ENCODE measurements around the gene PCDHA6. TPM values are rescaled to one million over a fixed set of nuclear protein-coding genes. Genes with fewer than 3 reads are reported as not detected.

Gene PCDHA6
- polyA plus RNA-seq, 1 of the 3 experiments (the other 2 are of a cell fraction), result 0.02 TPM

- H3K4me2 ChIP-seq, result no peak overlapping the region
- WGBS (ENCODE audit: low lambda C conversion rate), result 83% methylated on average over 5 of the region's 5 CpGs
- H3K79me2 ChIP-seq (ENCODE audit: insufficient read depth), result no peaks in the 10 kb centered on the region
- no peaks in the 10 kb centered on the region for H4K20me1 ChIP-seq (ENCODE audit: insufficient read depth)
- POLR2A ChIA-PET, result no interaction called here
- H3K9ac ChIP-seq, result no peak overlapping the region
- CTCF ChIA-PET, result interaction anchor here (0.9 to 2.0 kb wide), 6 partner anchors 10 to 175 kb away, joined by 3 to 17 read pairs (median 6); partner anchors contain the start of genes PCDHA8 and PCDHAC1
- no peaks in the 10 kb centered on the region for H3K36me3 ChIP-seq (replicated peaks in 1 of 2; ENCODE audit: control insufficient read depth in 1 of 2, insufficient read depth in 2 of 2, low read length in 1 of 2)
- H2AFZ ChIP-seq (ENCODE audit: low read depth), result no peak overlapping the region
- no peaks in the 10 kb centered on the region for H3K9me3 ChIP-seq
- H3K27me3 ChIP-seq (ENCODE audit: insufficient read depth), result no peaks in the 10 kb centered on the region
- no peak overlapping the region for H3K27ac ChIP-seq (ENCODE audit: low read depth in 2 of 2, low read length in 1 of 2)
- TF ChIP-seq TEAD4 (IDR thresholded peaks at IDR 0.05; ENCODE audit: borderline replicate concordance, insufficient read depth) (no peak), EZH2phosphoT487 (IDR thresholded peaks at IDR 0.05; ENCODE audit: borderline replicate concordance, low read depth) (no peak)
- TF ChIP-seq, protein P1, sequence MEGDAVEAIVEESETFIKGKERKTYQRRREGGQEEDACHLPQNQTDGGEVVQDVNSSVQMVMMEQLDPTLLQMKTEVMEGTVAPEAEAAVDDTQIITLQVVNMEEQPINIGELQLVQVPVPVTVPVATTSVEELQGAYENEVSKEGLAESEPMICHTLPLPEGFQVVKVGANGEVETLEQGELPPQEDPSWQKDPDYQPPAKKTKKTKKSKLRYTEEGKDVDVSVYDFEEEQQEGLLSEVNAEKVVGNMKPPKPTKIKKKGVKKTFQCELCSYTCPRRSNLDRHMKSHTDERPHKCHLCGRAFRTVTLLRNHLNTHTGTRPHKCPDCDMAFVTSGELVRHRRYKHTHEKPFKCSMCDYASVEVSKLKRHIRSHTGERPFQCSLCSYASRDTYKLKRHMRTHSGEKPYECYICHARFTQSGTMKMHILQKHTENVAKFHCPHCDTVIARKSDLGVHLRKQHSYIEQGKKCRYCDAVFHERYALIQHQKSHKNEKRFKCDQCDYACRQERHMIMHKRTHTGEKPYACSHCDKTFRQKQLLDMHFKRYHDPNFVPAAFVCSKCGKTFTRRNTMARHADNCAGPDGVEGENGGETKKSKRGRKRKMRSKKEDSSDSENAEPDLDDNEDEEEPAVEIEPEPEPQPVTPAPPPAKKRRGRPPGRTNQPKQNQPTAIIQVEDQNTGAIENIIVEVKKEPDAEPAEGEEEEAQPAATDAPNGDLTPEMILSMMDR (IDR thresholded peaks at IDR 0.05), result 0 out of 2 replicates have a peak, but pooled peaks have one; percentile 16
- DNase-seq, result no peak
- no peaks in the 10 kb centered on the region for H3F3A ChIP-seq (replicated peaks; ENCODE audit: insufficient read depth)
- H3K4me3 ChIP-seq (ENCODE audit: low read depth in 2 of 2, low read length in 1 of 2), result no peak overlapping the region
- H3K4me1 ChIP-seq (ENCODE audit: control insufficient read depth in 1 of 2, insufficient read depth in 2 of 2, low read depth in 1 of 2, low read length in 1 of 2), result no peaks in the 10 kb centered on the region; a peak in 1 of 4 replicates
- H3K9me2 ChIP-seq, result no peaks in the 10 kb centered on the region
These were observed 41.8 kb downstream of the PCDHA6 start for GRCh38 chr5:140869555-140869886.

- H3K4me1 ChIP-seq (ENCODE audit: control insufficient read depth in 1 of 2, insufficient read depth in 2 of 2, low read depth in 1 of 2, low read length in 1 of 2), result no peaks in the 10 kb centered on the region; a peak in 1 of 4 replicates
- DNase-seq, result no peak
- H3K9ac ChIP-seq, result no peak overlapping the region
- H3K9me3 ChIP-seq, result no peaks in the 10 kb centered on the region
- no peaks in the 10 kb centered on the region for H3K36me3 ChIP-seq (replicated peaks in 1 of 2; ENCODE audit: control insufficient read depth in 1 of 2, insufficient read depth in 2 of 2, low read length in 1 of 2)
- H3F3A ChIP-seq (replicated peaks; ENCODE audit: insufficient read depth), result no peaks in the 10 kb centered on the region
- CTCF ChIA-PET, result interaction anchor here (0.7 to 6.0 kb wide), 4 partner anchors 29 to 174 kb away, joined by 3 to 70 read pairs (median 7); partner anchors contain the start of gene PCDHA8
- no peaks in the 10 kb centered on the region for H4K20me1 ChIP-seq (ENCODE audit: insufficient read depth)
- H3K9me2 ChIP-seq, result no peaks in the 10 kb centered on the region
- no peak overlapping the region for H3K4me2 ChIP-seq
- no peaks in the 10 kb centered on the region for H3K79me2 ChIP-seq (ENCODE audit: insufficient read depth)
- H3K4me3 ChIP-seq (ENCODE audit: low read depth in 2 of 2, low read length in 1 of 2), result no peak overlapping the region; a peak in 1 of 4 replicates
- WGBS (ENCODE audit: low lambda C conversion rate), result 93% methylated on average over 95 of the region's 114 CpGs
- POLR2A ChIA-PET, result no interaction called here
- no peaks in the 10 kb centered on the region for H3K27me3 ChIP-seq (ENCODE audit: insufficient read depth)
- H3K27ac ChIP-seq (ENCODE audit: low read depth in 2 of 2, low read length in 1 of 2), result no peak overlapping the region
- TF ChIP-seq, protein P1 (IDR thresholded peaks at IDR 0.05), result no peak
- TF ChIP-seq RCOR1 (IDR thresholded peaks at IDR 0.05; ENCODE audit: low read length) (no peak), TCF12 (IDR thresholded peaks at IDR 0.05) (no peak), TAF1 (IDR thresholded peaks at IDR 0.05; ENCODE audit: borderline replicate concordance, low read depth, low read length) (no peak), MEF2A (IDR thresholded peaks at IDR 0.05; ENCODE audit: borderline replicate concordance, low read depth) (no peak)
- H2AFZ ChIP-seq (ENCODE audit: low read depth), result no peak overlapping the region
These were observed 42.8 kb downstream of the PCDHA6 start for GRCh38 chr5:140870221-140871201.
